ENCODE data around the gene KATNA1.
A peak's percentile ranks its signal among the peaks of the same experiment; 100 is the strongest.
"Not testable (repeated sequence)": the region's sequence is repeated elsewhere in the genome, so short reads cannot be mapped to it uniquely, and the experiment has no call there.

Gene KATNA1

DNA sequence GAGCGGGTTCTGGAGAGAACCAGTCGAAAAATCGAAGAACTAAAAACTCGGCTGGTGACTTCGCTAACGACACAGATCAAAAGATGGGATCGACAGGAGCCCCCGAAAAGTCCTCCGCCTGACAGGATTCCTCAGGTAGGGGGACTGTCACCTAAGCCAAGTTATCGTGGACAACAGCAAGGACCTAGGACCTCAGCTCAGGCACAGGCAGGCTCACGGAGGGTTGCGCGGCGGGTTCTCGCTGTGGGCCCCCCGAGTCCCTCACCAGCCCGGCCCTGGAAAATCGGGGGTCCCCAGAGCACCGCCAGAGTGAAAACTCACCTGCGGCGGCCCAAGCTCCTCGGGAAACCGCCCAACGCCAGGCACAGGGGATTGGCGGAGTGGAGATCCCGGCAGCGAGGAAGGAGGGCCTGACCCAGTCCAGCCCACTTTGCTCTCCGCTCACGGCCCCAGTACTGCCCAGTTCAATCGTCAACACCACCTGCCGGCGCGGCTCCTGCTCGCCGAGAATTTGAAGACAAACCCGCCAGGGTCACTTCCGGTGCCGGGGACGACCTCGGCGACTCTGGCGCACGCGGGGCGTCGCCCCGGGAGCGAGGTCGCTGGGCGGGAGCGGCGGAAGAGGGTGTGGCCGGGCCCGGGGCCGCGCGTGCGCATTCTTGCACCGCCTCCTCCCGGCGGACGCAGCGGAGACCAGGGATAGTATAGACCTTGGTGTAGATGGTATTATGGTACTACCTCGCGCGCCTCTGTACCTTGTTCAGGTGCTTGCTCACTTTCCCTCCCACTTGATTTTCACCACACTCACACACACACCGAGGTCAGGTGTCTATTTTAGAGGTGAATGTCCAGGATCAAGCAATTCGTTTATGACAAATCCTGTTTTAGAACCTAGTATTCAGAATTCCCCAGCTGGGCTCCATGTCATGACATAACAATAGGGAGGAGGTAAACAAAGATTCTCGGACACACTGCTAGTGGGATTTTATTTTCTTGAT lies at the start of gene KATNA1:
TSS of gene KATNA1 (minus strand) at position 567 of the 998 bp plus-strand sequence. CDS start 10,167 bp downstream, outside the sequence.
- peak; percentile 8 for DNase-seq (ENCODE audit: low read depth)

DNA sequence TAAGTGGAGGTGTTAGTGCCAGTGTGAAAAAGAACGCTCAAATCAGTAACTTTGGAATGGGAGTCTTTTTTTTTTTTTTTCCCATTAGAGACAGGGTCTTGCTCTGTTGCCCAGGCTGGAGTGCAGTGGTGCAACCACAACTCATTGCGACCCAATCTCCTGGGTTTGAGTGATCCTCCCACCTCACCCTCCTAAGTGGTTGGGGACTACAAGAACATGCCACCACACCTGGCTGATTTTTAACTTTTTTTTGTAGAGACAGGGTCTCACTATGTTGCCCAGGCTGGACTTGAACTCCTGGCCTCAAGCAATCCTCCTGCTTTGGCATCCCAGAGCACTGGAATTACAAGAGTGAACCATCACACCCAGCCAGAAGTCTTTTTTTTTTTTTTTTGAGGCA lies 49.7 kb upstream of the KATNA1 start:
- DNase-seq (ENCODE audit: low read depth) = no peak

DNA sequence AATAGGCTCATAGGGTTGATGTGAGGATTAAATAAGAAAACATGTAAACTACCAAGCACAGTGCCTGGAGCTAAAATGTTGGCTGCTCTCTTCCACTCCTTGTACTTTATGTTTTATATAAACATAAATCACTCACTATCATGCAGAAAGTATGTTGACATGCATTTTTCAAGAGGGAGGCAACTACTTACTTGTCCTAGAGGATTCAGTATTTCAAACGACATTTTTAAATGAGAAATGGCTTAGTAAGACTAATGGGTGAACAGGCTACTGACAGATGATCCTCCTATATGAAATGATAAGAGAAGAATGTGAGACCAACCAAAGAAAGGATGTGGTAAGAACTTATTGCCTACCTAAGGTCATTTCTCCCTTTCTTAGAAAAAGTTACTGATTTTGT lies 48.4 kb upstream of the KATNA1 start:
- no peak for DNase-seq (ENCODE audit: low read depth)

DNA sequence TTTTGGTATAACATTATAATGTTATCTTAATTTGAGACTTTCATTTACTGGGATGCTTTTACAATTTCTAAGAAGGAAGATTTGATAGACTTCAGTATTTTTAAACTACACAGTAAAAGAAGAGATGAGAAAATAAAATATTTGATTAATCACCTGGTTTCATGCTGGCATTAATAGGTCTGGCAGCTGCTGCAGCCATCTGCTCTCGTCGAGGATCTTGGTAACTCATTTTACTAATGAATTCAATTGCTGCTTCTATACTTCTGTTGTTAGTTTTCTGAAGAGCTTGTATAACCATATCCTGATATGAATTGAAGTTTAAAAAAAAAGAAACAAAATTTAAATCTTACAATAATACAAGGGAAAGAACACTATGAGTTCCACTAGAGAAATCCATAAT lies 46.4 kb upstream of the KATNA1 start:
- DNase-seq (ENCODE audit: low read depth) = no peak

DNA sequence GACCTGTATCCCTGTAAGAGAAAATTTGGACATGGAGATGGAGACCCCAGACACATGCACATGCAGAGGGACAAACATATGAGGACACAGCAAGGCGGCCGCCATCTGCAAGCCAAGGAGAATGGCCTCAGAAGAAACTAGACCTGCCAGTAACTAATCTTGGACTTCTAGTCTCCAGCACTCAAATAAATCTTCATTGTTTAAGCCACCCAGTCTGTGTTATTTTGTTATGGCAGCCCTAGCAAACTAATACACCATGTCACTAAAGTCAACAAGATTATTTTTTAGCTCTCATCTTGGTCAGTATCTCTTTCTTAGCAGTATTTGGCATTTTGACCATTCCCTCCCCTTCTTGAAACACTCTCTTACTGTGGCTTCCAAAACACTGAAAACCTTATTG lies 42.7 kb upstream of the KATNA1 start:
- DNase-seq (ENCODE audit: low read depth) = no peak

DNA sequence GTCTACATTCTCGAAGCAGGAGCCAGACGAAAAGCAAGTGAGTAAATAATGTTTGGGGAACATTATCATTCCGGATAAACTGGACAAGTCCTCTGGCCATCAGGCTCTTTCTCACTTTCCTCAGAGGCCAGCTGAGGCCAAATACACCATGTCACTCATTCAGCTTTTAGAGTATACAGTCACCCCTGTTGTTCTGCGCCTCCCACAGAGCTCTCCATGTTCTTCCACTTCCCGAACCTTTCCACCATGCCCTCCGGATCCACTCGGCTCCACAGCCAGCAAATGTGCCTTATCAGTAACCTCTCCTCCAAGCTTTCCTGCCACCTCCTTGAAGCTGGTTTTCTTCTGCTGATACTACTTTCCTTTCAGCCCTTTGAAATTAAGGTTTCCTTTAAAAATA lies 37.7 kb upstream of the KATNA1 start:
- DNase-seq (ENCODE audit: low read depth) = no peak

DNA sequence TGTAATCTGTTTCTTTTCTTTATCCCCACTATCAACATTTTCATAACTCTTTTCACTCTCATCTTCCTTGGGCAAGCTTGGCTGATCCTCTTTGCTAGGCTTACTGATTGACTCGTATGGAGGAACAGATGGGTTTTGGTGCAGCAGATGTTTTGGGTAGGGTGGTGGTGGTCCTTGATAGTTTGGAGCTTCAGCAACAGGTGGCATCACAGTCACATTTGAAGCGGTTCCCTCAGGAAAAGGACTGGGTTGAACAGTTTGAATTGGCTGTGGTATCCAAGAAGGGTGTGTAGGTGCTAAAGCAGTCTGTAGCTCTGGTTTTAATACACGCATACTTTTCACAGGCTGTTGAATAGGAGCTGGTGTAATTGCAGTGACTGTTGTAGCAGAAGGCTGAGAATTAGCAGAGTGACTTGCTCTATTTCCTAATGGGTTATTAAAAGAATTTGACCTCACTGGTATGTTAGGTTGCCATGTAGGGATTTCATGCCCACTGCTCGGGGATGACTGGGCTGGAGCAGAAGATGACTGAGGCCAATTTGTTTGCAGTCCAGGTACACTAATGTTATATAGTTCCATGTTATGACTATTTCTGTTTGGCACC lies 34.8 kb upstream of the KATNA1 start:
- no peak for DNase-seq (ENCODE audit: low read depth)

DNA sequence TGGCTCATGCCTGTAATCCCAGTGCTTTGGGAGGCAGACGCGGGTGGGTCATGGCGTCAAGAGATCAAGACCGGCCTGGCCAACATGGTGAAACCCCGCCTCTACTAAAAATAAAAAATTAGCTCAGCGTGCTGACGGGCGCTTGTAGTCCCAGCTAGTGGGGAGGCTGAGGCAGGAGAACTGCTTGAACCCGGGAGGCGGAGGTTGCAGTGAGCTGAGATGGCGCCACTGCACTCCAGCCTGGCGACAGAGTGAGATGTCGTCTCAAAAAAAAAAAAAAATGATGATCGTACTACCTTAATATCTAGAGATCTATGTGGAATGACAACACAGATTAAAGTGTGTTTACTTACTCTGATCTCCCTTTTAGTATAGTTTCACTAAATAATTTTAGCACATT lies 33.3 kb upstream of the KATNA1 start:
- DNase-seq (ENCODE audit: low read depth) = not testable (repeated sequence)

DNA sequence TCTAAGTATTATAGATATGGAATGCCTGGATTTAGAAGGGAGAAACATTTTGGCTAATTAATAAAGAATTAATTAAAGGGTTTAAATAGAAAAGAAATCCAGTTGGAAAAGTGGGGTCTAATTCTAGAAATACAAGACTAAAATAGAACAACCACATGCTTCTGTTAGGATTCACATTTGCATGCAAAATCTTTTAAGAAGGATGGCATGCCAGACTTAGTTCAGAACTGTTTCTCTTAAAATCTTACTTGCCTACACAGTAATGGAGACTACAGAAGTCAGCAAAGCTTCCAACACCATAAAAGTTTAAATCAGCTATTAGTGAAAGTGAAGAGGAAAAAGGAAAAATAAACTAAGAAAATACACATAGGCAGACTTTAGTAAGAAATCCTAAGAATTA lies 32.7 kb upstream of the KATNA1 start:
- no peak for DNase-seq (ENCODE audit: low read depth)

DNA sequence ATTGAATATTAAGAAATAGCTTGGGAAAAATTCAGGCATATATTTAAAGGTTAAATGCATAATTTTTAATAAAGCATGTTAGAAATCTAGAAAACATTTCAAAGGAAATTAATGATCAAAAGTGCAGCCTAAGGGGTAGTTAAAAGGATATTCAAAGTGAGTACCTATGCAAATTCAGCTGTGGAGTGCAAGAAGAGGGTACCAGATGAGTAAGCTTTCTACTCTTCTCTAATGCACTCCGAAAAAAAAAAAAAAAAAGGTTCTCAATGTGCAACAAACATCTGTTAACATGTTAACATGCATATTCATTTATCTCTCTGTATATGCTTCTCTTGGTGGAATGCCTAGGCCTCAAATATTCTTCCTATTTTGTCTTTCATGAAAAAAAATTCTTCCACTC lies 32.0 kb upstream of the KATNA1 start:
- no peak for DNase-seq (ENCODE audit: low read depth)

DNA sequence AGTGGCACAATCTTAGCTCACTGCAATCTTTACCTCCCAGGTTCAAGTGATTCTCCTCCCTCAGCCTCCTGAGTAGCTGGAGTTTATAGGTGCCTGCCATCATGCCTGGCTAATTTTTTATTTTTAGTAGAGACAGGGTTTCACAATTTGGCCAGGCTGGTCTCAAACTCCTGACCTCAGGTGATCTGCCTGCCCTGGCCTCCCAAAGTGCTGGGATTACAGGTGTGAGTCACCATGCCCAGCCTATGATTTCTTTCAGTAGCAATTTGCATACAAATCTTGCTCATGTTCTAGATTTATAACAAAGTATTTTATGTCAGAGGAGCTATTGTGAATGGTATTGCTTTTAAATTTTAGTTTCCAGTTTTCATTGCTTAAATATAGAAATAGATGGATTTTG lies 23.8 kb upstream of the KATNA1 start:
- DNase-seq (ENCODE audit: low read depth) = not testable (repeated sequence)

DNA sequence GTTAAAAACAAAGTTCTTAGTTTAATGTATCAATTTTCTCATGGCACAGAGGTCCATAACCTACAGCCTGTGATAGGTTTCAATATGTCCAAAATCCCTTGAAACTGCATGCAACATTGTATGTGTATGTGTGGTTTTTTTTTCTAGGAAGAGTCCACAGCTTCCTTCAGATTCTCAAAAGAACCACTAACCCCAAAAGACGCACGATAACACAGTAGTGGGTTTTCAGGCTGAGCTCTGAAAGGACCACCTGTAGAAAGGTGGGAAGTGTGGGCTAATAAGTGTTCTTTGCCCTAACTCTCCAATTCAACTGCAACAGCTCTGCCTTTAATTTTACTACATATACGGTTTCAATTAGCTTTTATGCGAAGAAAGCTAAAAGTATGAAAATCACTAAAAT lies 11.5 kb upstream of the KATNA1 start:
- DNase-seq (ENCODE audit: low read depth) = no peak

DNA sequence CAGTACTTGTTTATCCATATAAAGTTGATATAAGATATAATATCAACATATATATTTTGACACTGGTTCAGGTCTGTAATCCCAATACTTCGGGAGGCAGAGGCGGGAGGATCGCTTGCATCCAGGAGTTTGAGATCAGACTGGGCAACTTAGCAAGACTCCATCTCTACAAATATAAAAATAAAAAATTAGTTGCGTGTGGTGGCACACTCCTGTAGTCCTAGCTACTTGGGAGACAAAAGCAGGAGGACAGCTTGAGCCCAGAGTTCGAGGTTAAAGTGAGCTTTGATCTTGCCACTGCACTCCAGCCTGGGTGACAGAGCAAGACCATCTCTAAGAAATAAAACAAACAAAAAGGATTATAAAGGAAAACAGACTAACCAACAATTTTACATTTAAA lies 8.9 kb upstream of the KATNA1 start:
- DNase-seq (ENCODE audit: low read depth) = no peak

DNA sequence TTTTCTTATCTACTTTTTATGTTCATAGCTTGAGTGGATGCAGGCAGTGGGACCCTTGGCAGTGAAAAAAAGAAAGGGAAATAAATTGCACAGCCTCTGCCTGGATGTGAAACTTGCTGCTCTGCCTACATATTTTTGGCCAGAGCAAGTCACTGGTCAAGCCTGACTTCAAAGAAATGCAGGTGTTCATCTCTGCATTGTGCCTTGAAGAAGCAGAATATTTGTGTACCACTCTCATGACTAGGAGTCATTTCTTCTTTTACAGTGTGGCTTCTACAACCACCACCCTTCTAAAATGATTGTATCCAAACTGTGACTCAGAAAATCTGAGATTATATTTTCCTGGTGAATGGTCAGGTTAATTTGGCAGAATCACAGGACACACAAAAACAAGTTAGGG lies 2.5 kb upstream of the KATNA1 start:
- no peak for DNase-seq (ENCODE audit: low read depth)

DNA sequence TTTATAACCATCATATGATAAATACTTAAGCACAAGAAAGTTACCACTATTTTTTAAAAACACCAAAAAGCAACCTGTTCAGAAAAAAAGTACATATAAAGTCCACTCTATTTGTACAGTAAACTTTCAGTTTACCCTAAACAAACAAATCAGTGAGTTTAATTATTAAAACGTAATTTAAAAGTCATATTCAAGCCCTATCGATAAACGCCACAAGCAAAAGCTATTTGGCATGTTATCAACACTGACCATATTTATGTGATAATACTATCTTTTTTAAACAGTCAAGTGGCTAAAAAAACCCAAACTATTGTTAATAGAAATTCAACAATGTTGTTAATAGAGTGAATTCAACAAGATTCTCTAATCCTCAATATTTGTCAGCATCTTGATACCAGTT lies 1.9 kb downstream of the KATNA1 start:
- no peak for DNase-seq (ENCODE audit: low read depth)

DNA sequence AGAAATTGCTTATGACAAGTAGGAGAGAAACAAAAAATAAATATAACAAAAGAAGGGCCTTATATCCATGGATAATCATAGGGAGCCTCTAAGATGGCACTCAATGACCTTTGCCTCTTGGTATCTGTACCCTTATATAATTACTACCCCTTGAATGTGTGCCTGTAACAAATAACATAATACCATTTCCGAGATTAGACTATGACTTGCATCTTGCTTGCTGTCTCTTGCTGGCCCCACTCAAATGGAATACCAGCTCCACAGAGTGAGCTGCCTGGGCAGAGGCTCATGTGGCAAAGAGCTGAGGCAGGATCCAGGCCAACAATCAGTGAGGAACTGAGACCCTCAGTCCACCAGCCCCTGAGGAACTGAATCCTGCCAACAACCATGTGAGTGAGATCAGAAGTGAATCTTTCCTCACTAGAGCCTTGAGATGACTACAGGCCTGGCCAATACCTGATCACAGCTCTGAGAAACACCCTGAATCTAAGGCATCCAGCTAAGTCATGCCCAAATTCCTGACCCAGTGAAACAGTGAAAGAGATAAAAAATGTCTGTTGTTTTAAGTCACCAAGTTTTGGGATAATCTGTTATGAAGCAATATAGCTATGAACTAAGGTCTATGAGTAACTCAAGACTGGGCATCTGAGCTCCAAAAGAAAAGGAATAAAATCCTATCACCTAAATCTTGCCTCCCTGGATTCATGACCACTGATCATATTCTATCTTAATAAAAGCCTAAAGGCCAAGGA lies 5.5 kb downstream of the KATNA1 start:
- no peak for DNase-seq (ENCODE audit: low read depth)

DNA sequence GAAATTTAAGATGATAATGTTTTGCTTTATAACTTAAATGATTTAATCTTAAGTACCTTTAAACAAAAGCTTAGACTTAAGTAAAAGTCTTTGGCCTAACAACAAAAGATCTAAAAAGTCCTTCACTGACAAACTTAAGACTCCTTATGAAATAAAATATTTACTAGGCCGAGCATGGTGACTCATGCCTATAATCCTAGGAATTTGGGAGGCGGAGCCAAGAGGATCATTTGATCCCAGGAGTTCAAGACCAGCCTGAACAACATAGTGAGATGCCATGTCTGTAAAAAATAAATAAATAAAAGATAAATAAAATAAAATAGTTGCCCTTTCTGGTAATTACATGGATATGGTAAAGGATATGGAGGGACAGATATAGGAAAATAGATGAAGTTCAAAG lies 12.4 kb downstream of the KATNA1 start:
- DNase-seq (ENCODE audit: low read depth) = no peak

DNA sequence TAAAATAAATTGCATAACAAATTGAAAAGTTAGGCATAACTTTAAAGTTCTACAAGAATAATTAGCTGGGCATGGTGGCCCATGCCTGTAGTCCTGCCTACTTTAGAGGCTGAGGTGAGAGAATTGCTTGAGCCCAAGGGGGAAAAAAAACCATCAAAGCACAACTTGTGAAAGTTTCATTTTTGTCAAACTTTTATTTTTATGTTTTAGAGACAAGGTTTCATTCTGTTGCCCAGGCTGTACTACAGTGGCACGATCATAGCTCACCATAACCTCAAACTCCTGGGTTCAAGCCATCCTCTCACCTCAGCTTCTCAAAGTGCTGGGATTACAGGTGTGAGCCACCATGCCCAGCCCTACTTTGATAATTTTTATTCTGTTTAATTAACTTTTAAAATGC lies 14.2 kb downstream of the KATNA1 start:
- no peak for DNase-seq (ENCODE audit: low read depth)

DNA sequence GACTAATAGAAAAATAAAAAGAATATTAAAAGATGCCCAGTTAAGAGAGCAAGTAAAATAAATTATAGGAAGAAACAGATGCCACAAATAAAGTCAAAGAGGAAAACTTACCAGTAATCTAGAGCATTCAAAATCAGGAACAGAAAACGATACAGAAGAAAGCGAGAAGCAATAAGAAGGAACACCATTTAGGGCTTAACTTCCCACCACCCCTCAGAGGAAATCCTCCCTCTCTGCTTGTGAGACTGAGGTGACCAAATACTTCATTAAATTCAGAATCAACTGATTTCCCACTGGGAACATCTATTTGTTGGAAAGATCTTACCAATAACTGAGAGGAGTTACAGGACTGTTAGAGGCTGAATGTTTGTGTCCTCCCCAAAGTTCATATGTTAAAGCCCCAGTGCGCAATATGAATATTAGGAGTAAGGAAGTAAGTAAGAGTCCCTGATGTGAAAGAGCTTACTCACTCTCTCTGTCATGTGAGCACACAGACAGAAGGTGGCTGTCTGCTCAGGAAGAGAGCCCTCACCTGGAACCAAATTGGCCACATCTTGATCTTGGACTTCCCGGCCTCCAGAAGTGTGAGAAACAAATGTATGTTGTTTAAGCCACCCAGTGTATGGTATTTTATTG lies 19.5 kb downstream of the KATNA1 start:
- DNase-seq (ENCODE audit: low read depth) = no peak

DNA sequence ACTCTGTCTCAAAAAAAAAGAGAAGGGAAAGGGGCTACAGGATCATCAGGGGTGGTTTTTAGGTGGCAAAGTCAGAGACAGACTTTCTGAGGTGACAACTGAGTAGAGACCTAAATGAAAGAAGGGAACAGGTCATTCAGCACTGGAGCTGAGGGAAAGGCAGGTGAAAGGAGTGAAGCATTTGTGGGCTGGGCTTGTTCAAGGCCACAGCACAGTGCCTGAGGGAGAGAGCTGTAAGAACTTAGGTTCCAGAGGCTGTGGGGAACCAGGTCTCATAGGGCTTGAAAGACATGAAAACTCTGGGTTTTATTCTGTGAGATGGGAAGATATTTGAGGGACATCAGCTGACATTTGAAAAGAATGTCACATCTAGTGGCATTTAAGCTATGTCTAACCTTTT lies 20.8 kb downstream of the KATNA1 start:
- no peak for DNase-seq (ENCODE audit: low read depth)

DNA sequence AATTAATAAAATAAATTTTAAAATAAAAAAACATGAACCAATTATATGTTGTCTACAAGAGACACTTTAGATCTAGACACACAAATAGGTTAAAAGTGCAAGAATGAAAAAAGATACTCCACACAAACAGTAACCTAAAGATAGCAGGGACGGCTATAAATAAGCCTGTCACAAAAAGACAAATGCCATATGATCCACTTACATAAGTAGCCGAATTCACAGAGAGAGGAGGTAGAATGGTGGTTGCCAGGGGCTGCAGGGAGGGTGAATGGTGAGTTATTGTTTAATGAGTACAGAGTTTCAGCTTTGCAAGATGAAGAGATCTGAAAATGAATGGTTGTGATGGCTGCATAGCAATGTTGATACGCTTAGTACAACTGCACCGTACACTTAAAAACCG lies 32.7 kb downstream of the KATNA1 start:
- no peak for DNase-seq (ENCODE audit: low read depth)

DNA sequence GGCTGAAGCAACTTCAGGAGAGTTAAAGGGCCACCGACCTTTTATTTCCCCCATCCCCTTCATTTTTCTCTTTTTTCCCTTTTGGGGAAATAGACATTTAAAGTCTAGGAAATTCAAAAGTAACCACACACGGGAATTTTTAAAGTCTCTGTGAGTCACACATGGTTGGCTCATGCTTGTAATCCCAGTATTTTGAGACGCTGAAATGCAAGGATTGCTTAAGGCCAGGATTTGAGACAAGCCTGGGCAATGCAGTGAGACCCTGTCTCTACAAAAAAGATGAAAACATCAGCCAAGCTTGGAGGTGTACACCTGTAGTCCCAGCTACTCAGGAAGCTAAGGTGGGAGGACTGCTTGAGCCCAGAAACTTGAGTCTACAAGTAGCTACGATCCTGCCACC lies 34.2 kb downstream of the KATNA1 start:
- DNase-seq (ENCODE audit: low read depth) = peak; percentile 5
